GOT3 (cell line): Measurements from ENCODE around the gene RNF224.
A peak's percentile ranks its signal among the peaks of the same experiment; 100 is the strongest.
"Not testable (repeated sequence)": the region's sequence is repeated elsewhere in the genome, so short reads cannot be mapped to it uniquely, and the experiment has no call there.

Source experiments
- DNase-seq: peaks from one replicate; lab custom pipeline; 2025; ENCODE audit warnings: mixed read lengths; lab: John Stamatoyannopoulos, UW

The RNF224 gene

GRCh38 chr9:137254624-137255447 is 27.5 kb downstream of the RNF224 start, which contains the start of gene NELFB:
TSS of gene NELFB (plus strand) at chr9:137255327.
- peak; percentile 85 for DNase-seq

GRCh38 chr9:137255448-137256114 is 28.3 kb downstream of the RNF224 start:
- no peak for DNase-seq

- no peak for DNase-seq
Observed at GRCh38 chr9:137256362-137256761, 29.1 kb downstream of the RNF224 start.

- DNase-seq, result no peak
Observed at GRCh38 chr9:137256856-137257255, 29.6 kb downstream of the RNF224 start.

DNA sequence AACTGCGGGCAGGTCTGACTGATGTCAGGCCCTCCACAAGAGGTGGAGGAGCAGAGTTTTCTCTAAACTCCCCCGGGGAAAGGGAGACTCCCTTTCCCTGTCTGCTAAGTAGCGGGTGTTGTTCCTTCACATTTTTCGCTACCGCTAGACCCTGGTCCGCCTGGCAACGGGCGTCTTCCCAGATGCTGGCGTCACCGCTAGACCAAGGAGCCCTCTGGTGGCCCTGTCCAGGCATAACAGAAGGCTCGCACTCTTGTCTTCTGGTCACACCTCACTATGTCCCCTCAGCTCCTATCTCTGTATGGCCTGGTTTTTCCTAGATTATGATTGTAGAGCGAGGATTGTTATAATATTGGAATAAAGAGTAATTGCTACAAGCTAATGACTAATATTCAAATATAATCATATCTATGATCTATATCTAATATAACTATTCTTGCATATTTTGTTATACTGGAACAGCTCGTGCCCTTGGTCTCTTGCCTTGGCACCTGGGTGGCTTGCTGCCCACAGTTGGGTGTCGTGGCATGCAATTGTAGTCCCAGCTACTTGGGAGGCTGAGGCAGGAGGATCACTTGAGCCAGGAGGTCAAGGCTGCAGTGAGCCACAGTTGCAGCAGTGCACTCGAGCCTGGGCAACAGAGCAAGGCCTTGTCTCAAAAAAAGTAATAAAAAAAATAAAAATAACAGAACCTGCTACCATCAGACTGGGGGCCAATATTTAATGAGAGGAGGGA is 35.0 kb downstream of the RNF224 start:
- not testable (repeated sequence) for DNase-seq

DNA sequence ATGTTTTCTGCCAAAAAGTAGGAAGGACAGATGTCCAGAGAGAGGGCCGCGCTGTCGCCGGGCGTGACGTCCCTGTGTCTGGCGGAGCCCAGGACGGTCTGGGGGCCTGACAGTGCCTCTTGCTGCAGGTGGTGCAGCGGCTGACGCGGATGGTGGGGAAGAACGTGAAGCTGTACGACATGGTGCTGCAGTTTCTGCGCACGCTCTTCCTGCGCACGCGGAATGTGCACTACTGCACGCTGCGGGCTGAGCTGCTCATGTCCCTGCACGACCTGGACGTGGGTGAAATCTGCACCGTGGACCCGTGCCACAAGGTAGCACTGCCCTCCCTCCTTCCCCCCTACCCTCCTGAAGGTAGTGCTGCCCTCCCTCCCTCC is 35.6 kb downstream of the RNF224 start:
- DNase-seq, result no peak

GRCh38 chr9:137263506-137263905 is 36.2 kb downstream of the RNF224 start:
- DNase-seq, result no peak

- no peak for DNase-seq
Observed at GRCh38 chr9:137264067-137264466, 36.8 kb downstream of the RNF224 start.

GRCh38 chr9:137265496-137266161 is 38.3 kb downstream of the RNF224 start:
- DNase-seq, result no peak

- DNase-seq, result no peak
Observed at GRCh38 chr9:137266162-137266527, 38.8 kb downstream of the RNF224 start.

- no peak for DNase-seq
Observed at GRCh38 chr9:137266585-137267453, 39.5 kb downstream of the RNF224 start.

- no peak for DNase-seq
Observed at GRCh38 chr9:137267933-137268355, 40.6 kb downstream of the RNF224 start.

DNA sequence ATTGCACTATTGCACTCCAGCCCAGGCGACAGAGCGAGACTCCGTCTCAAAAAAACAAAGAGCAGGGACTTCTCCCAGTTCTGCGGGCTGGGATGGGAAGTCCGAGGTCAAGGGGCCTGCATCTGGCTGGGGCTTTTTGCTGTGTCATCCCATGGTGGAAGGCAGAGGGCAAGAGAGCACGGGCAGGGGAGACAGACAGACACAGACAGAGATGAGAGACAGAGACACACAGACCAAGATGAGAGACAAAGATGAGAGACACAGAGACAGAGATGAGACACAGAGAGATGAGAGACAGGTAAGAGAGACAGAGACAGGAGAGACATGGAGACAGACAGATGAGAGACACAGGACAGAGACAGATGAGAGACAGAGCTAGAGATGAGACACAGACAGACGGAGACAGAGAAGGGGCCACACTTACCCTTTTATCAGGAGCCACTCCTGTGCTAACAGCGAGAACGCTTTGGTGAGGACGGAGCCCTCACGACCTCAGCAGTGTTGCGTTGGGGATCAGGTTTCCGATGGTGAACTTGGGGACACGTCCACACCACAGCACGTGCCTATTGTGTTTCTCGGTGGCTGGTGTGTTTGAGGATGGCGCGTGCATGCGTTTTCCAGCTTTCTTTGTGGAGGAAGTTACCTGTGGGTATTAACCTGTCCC is 41.4 kb downstream of the RNF224 start:
- DNase-seq, result no peak

DNA sequence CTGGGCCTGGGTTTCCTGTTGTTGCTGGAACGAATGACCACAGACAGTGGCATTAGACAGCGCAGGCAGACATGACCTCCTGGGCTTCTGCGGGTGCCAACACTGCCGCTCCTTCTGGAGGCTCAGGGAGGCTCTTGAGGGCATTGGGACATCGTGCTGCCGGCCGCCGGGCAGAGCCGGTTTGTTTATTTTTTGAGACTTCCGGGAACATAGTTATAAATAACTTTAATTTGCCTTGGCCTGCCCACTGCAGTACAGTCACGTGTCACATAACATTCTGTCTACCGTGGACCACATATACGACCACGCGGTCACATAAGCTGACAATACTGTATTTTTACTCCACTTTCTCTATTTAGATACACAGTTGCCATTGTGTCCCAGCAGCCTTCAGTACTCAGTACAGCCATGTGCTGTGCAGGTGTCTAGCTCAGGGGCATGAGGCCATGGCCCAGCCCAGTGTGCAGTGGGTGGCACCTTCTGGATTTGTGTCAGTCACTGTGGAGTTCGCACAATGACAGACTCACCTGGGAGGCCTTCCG is 42.0 kb downstream of the RNF224 start:
- no peak for DNase-seq

GRCh38 chr9:137270929-137271695 is 43.8 kb downstream of the RNF224 start:
- no peak for DNase-seq

- no peak for DNase-seq
Observed at GRCh38 chr9:137271696-137272076, 44.4 kb downstream of the RNF224 start.

GRCh38 chr9:137272241-137273094 is 45.2 kb downstream of the RNF224 start:
- DNase-seq, result no peak

- DNase-seq, result no peak
Observed at GRCh38 chr9:137273095-137273490, 45.8 kb downstream of the RNF224 start.
